ENCODE measurements around the gene SLC1A2.
A peak's percentile ranks its signal among the peaks of the same experiment; 100 is the strongest.

The SLC1A2 gene

GRCh38 chr11:35318977-35319925 is 100.1 kb downstream of the SLC1A2 start:
- no peak overlapping the region for H3K27ac ChIP-seq (ENCODE audit: low read depth, low read length)

GRCh38 chr11:35318309-35318708 is 101.0 kb downstream of the SLC1A2 start:
- H3K4me1 ChIP-seq (ENCODE audit: control insufficient read depth in 1 of 2, insufficient read depth in 2 of 2, low read length in 2 of 2), result no peaks in the 10 kb centered on the region

More at GRCh38 chr11:35318977-35319925, 100.1 kb downstream of the SLC1A2 start:
- no peaks in the 10 kb centered on the region for H3K27me3 ChIP-seq (ENCODE audit: control insufficient read depth in 1 of 2, insufficient read depth in 2 of 2, low read length in 2 of 2)
- no peaks in the 10 kb centered on the region for H3K4me1 ChIP-seq (ENCODE audit: control insufficient read depth in 1 of 2, insufficient read depth in 2 of 2, low read length in 2 of 2)
- H3K36me3 ChIP-seq (ENCODE audit: control insufficient read depth in 1 of 2, insufficient read depth in 2 of 2, low read length in 2 of 2), result no peaks in the 10 kb centered on the region
- H3K4me3 ChIP-seq (ENCODE audit: low read depth in 1 of 2, low read length in 2 of 2), result no peak overlapping the region
- no peak overlapping the region for H3K9ac ChIP-seq (ENCODE audit: low read depth in 1 of 2, low read length in 2 of 2)
- H3K9me3 ChIP-seq (ENCODE audit: control insufficient read depth in 1 of 2, low read length in 2 of 2), result no peaks in the 10 kb centered on the region

GRCh38 chr11:35317253-35317652 is 102.1 kb downstream of the SLC1A2 start:
- Histone ChIP-seq H3K4me3 (ENCODE audit: low read depth in 1 of 2, low read length in 2 of 2) (no peak overlapping the region), H3K4me1 (ENCODE audit: control insufficient read depth in 1 of 2, insufficient read depth in 2 of 2, low read length in 2 of 2) (no peaks in the 10 kb centered on the region), H3K9ac (ENCODE audit: low read depth in 1 of 2, low read length in 2 of 2) (no peak overlapping the region), H3K27ac (ENCODE audit: low read depth, low read length) (no peak overlapping the region), H3K27me3 (ENCODE audit: control insufficient read depth in 1 of 2, insufficient read depth in 2 of 2, low read length in 2 of 2) (no peaks in the 10 kb centered on the region), H3K36me3 (ENCODE audit: control insufficient read depth in 1 of 2, insufficient read depth in 2 of 2, low read length in 2 of 2) (no peaks in the 10 kb centered on the region), H3K9me3 (ENCODE audit: control insufficient read depth in 1 of 2, low read length in 2 of 2) (no peaks in the 10 kb centered on the region)

More at GRCh38 chr11:35318309-35318708, 101.0 kb downstream of the SLC1A2 start:
- no peak overlapping the region for H3K27ac ChIP-seq (ENCODE audit: low read depth, low read length)
- no peak overlapping the region for H3K4me3 ChIP-seq (ENCODE audit: low read depth in 1 of 2, low read length in 2 of 2)
- no peaks in the 10 kb centered on the region for H3K36me3 ChIP-seq (ENCODE audit: control insufficient read depth in 1 of 2, insufficient read depth in 2 of 2, low read length in 2 of 2)
- no peaks in the 10 kb centered on the region for H3K27me3 ChIP-seq (ENCODE audit: control insufficient read depth in 1 of 2, insufficient read depth in 2 of 2, low read length in 2 of 2)
- H3K9me3 ChIP-seq (ENCODE audit: control insufficient read depth in 1 of 2, low read length in 2 of 2), result no peaks in the 10 kb centered on the region
- no peak overlapping the region for H3K9ac ChIP-seq (ENCODE audit: low read depth in 1 of 2, low read length in 2 of 2)

DNA sequence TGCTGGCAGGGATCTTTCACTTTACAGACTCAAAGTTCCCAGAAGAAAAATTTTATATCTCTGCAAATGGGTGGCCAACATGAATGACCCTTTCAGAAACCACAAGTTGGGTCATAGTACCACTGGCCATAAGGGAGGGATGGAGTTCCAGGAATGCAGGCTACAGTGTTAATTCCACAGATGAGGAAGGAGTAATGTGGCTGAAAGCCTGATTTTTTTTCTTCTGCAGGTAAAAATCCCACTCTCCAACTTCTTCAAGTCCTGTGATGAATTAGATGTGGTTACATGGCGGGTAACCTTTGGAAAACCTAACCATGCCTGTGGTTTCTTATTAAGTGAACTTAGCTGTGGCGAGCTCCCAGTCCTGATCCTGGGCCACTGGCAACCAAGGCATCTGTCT is 103.2 kb downstream of the SLC1A2 start:
- no peak overlapping the region for H3K9ac ChIP-seq (ENCODE audit: low read depth in 1 of 2, low read length in 2 of 2)
- H3K9me3 ChIP-seq (ENCODE audit: control insufficient read depth in 1 of 2, low read length in 2 of 2), result no peaks in the 10 kb centered on the region
- no peaks in the 10 kb centered on the region for H3K36me3 ChIP-seq (ENCODE audit: control insufficient read depth in 1 of 2, insufficient read depth in 2 of 2, low read length in 2 of 2)
- no peak overlapping the region for H3K27ac ChIP-seq (ENCODE audit: low read depth, low read length)
- no peaks in the 10 kb centered on the region for H3K27me3 ChIP-seq (ENCODE audit: control insufficient read depth in 1 of 2, insufficient read depth in 2 of 2, low read length in 2 of 2)
- no peak overlapping the region for H3K4me3 ChIP-seq (ENCODE audit: low read depth in 1 of 2, low read length in 2 of 2)
- H3K4me1 ChIP-seq (ENCODE audit: control insufficient read depth in 1 of 2, insufficient read depth in 2 of 2, low read length in 2 of 2), result no peaks in the 10 kb centered on the region

DNA sequence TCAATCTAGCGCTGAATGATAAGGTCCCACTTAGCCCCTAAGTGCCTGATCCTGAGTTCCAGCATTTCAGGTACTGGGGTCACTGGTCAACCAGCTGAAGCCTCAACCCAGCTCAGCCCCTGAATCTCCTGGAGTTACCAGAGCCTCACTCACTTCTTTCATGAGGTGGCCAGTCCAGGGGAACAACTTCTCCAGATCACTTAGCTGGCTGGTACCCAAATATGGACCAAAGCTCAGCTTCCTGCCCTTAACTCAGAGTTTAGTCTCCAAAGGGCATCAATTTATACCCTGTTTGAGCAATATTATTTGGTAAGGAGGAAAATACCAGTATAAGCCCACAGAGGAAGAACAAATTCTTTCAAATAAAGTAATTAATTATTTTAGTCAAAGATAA is 105.6 kb downstream of the SLC1A2 start:
- no peaks in the 10 kb centered on the region for H3K27me3 ChIP-seq (ENCODE audit: control insufficient read depth in 1 of 2, insufficient read depth in 2 of 2, low read length in 2 of 2)
- H3K4me3 ChIP-seq (ENCODE audit: low read depth in 1 of 2, low read length in 2 of 2), result no peak overlapping the region
- no peaks in the 10 kb centered on the region for H3K4me1 ChIP-seq (ENCODE audit: control insufficient read depth in 1 of 2, insufficient read depth in 2 of 2, low read length in 2 of 2)
- no peak overlapping the region for H3K9ac ChIP-seq (ENCODE audit: low read depth in 1 of 2, low read length in 2 of 2)
- no peak overlapping the region for H3K27ac ChIP-seq (ENCODE audit: low read depth, low read length)
- H3K9me3 ChIP-seq (ENCODE audit: control insufficient read depth in 1 of 2, low read length in 2 of 2), result no peaks in the 10 kb centered on the region
- H3K36me3 ChIP-seq (ENCODE audit: control insufficient read depth in 1 of 2, insufficient read depth in 2 of 2, low read length in 2 of 2), result no peaks in the 10 kb centered on the region

GRCh38 chr11:35313066-35313759 is 106.1 kb downstream of the SLC1A2 start:
- H3K4me3 ChIP-seq (ENCODE audit: low read depth in 1 of 2, low read length in 2 of 2), result no peak overlapping the region
- no peaks in the 10 kb centered on the region for H3K27me3 ChIP-seq (ENCODE audit: control insufficient read depth in 1 of 2, insufficient read depth in 2 of 2, low read length in 2 of 2)
- no peak overlapping the region for H3K9ac ChIP-seq (ENCODE audit: low read depth in 1 of 2, low read length in 2 of 2)
- H3K27ac ChIP-seq (ENCODE audit: low read depth, low read length), result no peak overlapping the region
- no peaks in the 10 kb centered on the region for H3K9me3 ChIP-seq (ENCODE audit: control insufficient read depth in 1 of 2, low read length in 2 of 2)
- H3K4me1 ChIP-seq (ENCODE audit: control insufficient read depth in 1 of 2, insufficient read depth in 2 of 2, low read length in 2 of 2), result no peaks in the 10 kb centered on the region
- no peaks in the 10 kb centered on the region for H3K36me3 ChIP-seq (ENCODE audit: control insufficient read depth in 1 of 2, insufficient read depth in 2 of 2, low read length in 2 of 2)

- Histone ChIP-seq H3K9me3 (ENCODE audit: control insufficient read depth in 1 of 2, low read length in 2 of 2) (no peaks in the 10 kb centered on the region), H3K36me3 (ENCODE audit: control insufficient read depth in 1 of 2, insufficient read depth in 2 of 2, low read length in 2 of 2) (no peaks in the 10 kb centered on the region), H3K9ac (ENCODE audit: low read depth in 1 of 2, low read length in 2 of 2) (no peak overlapping the region), H3K4me3 (ENCODE audit: low read depth in 1 of 2, low read length in 2 of 2) (no peak overlapping the region), H3K27ac (ENCODE audit: low read depth, low read length) (no peak overlapping the region), H3K27me3 (ENCODE audit: control insufficient read depth in 1 of 2, insufficient read depth in 2 of 2, low read length in 2 of 2) (no peaks in the 10 kb centered on the region), H3K4me1 (ENCODE audit: control insufficient read depth in 1 of 2, insufficient read depth in 2 of 2, low read length in 2 of 2) (no peaks in the 10 kb centered on the region)
Observed at GRCh38 chr11:35311331-35311730, 108.0 kb downstream of the SLC1A2 start.

DNA sequence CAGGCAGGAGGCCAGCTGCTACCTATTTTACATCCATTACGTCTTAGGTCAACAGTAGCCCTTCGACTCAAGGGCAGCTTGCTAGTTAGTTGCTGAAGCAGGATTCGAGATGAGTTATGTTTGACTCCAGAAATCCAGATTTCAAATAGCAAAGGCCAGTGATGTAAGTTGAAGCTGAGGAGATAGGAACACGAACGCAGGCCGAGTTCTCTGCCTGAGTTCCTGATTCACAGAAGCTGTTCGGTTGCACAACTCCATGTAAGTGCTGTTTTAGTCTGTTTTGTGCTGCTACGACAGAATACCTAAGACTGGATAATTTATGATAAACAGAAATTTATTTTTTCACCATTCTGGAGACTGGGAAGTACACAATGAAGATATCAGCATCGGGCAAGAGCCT is 111.2 kb downstream of the SLC1A2 start:
- Histone ChIP-seq H3K36me3 (ENCODE audit: control insufficient read depth in 1 of 2, insufficient read depth in 2 of 2, low read length in 2 of 2) (no peaks in the 10 kb centered on the region), H3K9me3 (ENCODE audit: control insufficient read depth in 1 of 2, low read length in 2 of 2) (no peaks in the 10 kb centered on the region), H3K27ac (ENCODE audit: low read depth, low read length) (no peak overlapping the region), H3K4me1 (ENCODE audit: control insufficient read depth in 1 of 2, insufficient read depth in 2 of 2, low read length in 2 of 2) (peaks cover 8 to 9% of the 10 kb centered on the region in 2 donors), H3K4me3 (ENCODE audit: low read depth in 1 of 2, low read length in 2 of 2) (no peak overlapping the region), H3K27me3 (ENCODE audit: control insufficient read depth in 1 of 2, insufficient read depth in 2 of 2, low read length in 2 of 2) (no peaks in the 10 kb centered on the region), H3K9ac (ENCODE audit: low read depth in 1 of 2, low read length in 2 of 2) (no peak overlapping the region)

DNA sequence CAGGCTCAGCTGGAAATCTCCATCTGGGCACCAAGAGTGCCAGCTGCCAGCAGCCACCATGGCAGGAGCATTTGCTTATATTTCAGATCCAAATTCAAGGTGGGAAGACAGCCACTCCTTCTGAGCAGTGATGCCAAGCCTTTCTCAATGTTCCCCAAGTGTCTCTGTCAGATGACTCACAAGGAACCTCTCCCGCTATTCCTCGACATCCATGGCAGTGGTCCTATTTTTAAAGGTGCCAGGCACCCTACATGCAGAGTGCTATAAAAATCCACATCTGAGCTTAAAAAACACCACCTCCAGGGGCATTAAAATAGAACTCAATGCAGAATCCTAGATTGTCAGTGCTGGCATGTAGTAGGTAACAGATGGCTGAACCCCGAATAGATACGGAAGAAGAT is 112.1 kb downstream of the SLC1A2 start:
- no peaks in the 10 kb centered on the region for H3K9me3 ChIP-seq (ENCODE audit: control insufficient read depth in 1 of 2, low read length in 2 of 2)
- no peak overlapping the region for H3K9ac ChIP-seq (ENCODE audit: low read depth in 1 of 2, low read length in 2 of 2)
- no peak overlapping the region for H3K27ac ChIP-seq (ENCODE audit: low read depth, low read length)
- H3K4me1 ChIP-seq (ENCODE audit: control insufficient read depth in 1 of 2, insufficient read depth in 2 of 2, low read length in 2 of 2), result peaks cover 8 to 9% of the 10 kb centered on the region in 2 donors
- H3K4me3 ChIP-seq (ENCODE audit: low read depth in 1 of 2, low read length in 2 of 2), result no peak overlapping the region
- no peaks in the 10 kb centered on the region for H3K27me3 ChIP-seq (ENCODE audit: control insufficient read depth in 1 of 2, insufficient read depth in 2 of 2, low read length in 2 of 2)
- no peaks in the 10 kb centered on the region for H3K36me3 ChIP-seq (ENCODE audit: control insufficient read depth in 1 of 2, insufficient read depth in 2 of 2, low read length in 2 of 2)

DNA sequence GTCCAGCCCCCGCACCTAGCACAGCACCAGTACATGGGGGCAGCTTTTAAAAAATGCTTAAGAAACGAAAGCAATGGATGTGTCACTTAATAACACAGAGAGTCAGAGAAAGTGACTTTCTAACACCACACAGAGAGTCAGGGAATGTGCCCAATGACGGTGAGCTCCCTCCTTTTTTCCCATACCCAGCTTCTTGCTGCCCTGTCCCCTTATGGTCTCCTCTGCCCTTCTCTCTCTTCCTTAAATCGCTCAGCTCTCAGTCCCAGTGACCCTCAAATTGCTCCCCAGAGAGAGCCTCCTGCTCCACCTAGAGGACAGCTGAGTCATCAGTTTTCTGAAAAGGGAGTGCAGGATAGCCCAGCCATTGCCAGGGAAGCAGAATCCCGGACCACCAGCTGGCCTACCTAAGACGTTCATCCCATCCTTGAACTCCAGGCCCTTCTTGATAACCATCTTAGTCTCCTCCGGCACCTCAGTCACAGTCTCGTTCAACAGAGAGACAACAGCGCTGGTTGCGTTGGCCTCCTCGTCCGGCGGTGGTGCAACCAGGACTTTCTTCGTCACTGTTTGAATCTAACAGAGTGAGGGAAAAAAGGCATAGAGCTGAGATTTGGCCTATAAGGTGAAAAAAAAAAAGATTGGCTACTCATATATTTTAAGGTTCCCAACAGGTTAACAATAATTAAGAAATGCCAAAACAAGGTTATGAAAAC is 113.5 kb downstream of the SLC1A2 start:
- H3K27me3 ChIP-seq (ENCODE audit: control insufficient read depth in 1 of 2, insufficient read depth in 2 of 2, low read length in 2 of 2), result no peaks in the 10 kb centered on the region
- peaks cover 8 to 9% of the 10 kb centered on the region in 2 donors for H3K4me1 ChIP-seq (ENCODE audit: control insufficient read depth in 1 of 2, insufficient read depth in 2 of 2, low read length in 2 of 2)
- H3K36me3 ChIP-seq (ENCODE audit: control insufficient read depth in 1 of 2, insufficient read depth in 2 of 2, low read length in 2 of 2), result no peaks in the 10 kb centered on the region
- peak overlapping the region in 1 of 2 donors; percentile 19 for H3K4me3 ChIP-seq (ENCODE audit: low read depth in 1 of 2, low read length in 2 of 2)
- H3K9me3 ChIP-seq (ENCODE audit: control insufficient read depth in 1 of 2, low read length in 2 of 2), result no peaks in the 10 kb centered on the region
- no peak overlapping the region for H3K27ac ChIP-seq (ENCODE audit: low read depth, low read length)
- H3K9ac ChIP-seq (ENCODE audit: low read depth in 1 of 2, low read length in 2 of 2), result no peak overlapping the region
